ENCODE measurements around the gene CCDC54. TPM values are rescaled to one million over a fixed set of nuclear protein-coding genes. Genes with fewer than 3 reads are reported as not detected.

Gene CCDC54
- total and polyA plus RNA-seq, 3 experiments from 2014 or later = 0.14 TPM; not detected in 2

- H3K36me3 Mint-ChIP-seq = no peaks in the 10 kb centered on the region
- no peaks in the 10 kb centered on the region for H3K4me1 ChIP-seq (ENCODE audit: insufficient read depth, low read length)
- peak overlapping the region in 6 of 7 donors; percentile 44 to 71 (median 60) for H3K4me3 Mint-ChIP-seq
- H3K9me3 Mint-ChIP-seq = no peaks in the 10 kb centered on the region
- ChIA-PET POLR2A (interaction anchor here (1.2 kb wide), 1 partner anchor 10 kb away, joined by 5 read pairs; no protein-coding TSS in a partner anchor), CTCF (interaction anchor here (0.7 to 3.5 kb wide), 13 partner anchors 9 to 192 kb away, joined by 3 to 35 read pairs (median 4); no protein-coding TSS in a partner anchor)
- H3K4me3 ChIP-seq (ENCODE audit: low read length) = no peak overlapping the region
- H3K27me3 Mint-ChIP-seq = peaks cover 6 to 15% of the 10 kb centered on the region in 2 donors
- no peaks in the 10 kb centered on the region for H3K27me3 ChIP-seq (ENCODE audit: insufficient read depth, low read length, poor library complexity, severe bottlenecking)
- DNase-seq = peak in 2 of 5 donors; percentile 35 to 47
- no peaks in the 10 kb centered on the region for H3K9me3 ChIP-seq (ENCODE audit: low read length)
- peak overlapping the region in 1 of 8 donors; percentile 13 for H3K27ac Mint-ChIP-seq
- no peaks in the 10 kb centered on the region for H3K36me3 ChIP-seq (ENCODE audit: insufficient read depth, low read length)
- H3K4me1 Mint-ChIP-seq = peaks cover 3 to 4% (median 4%) of the 10 kb centered on the region in 3 donors
- no peak overlapping the region for H3K27ac ChIP-seq (ENCODE audit: low read depth, low read length)
Observed at GRCh38 chr3:107421170-107421792, 44.0 kb downstream of the CCDC54 start.

DNA sequence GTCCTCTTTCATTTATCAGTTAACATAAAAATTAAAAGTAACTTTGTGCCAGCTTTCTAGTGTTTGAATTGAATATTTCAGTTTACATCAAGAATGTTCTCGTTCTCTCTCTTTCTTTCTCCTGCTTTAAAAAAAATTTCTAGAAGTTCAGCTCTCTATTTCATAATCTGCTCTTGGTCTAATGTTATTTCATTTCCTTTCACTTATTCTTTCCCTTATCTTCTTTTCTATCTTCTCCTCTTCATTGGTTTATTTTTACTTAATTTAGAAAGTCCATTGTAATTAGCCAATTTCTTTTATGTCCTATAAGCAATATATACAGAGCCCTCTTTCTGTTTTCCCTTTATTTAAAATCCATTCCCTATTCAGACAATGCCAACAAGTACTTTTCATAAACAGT is 44.6 kb downstream of the CCDC54 start:
- H3K36me3 Mint-ChIP-seq = no peaks in the 10 kb centered on the region

DNA sequence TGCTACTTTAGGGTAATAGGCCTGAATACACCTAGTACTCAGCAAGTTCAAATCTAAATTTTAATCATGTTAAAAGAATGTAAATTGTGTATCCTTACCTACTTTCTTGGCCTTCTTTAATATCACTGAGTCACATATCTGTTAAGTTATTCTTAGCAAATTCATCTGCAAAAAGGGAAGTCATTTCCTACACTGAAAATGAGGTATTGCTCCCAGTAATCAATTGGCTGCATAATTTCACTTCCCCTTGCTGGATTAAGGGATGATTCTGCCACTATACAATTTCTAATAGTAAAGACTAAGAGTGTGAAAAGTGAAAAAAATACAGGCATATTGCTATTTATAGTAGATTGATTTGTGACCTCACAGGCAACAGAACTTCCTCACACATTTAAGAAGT is 47.8 kb downstream of the CCDC54 start:
- Histone ChIP-seq H3K27ac (ENCODE audit: low read depth, low read length) (no peak overlapping the region), H3K4me3 (ENCODE audit: low read length) (no peak overlapping the region), H3K4me1 (ENCODE audit: insufficient read depth, low read length) (peaks cover 2% of the 10 kb centered on the region), H3K36me3 (ENCODE audit: insufficient read depth, low read length) (no peaks in the 10 kb centered on the region), H3K27me3 (ENCODE audit: insufficient read depth, low read length, poor library complexity, severe bottlenecking) (no peaks in the 10 kb centered on the region), H3K9me3 (ENCODE audit: low read length) (no peaks in the 10 kb centered on the region)
- H3K27ac Mint-ChIP-seq = no peak overlapping the region
- POLR2A ChIA-PET = no interaction called here
- DNase-seq = no peak
- H3K9me3 Mint-ChIP-seq = no peaks in the 10 kb centered on the region
- peaks cover 6 to 15% of the 10 kb centered on the region in 2 donors for H3K27me3 Mint-ChIP-seq
- CTCF ChIA-PET = no interaction called here
- H3K4me3 Mint-ChIP-seq = no peak overlapping the region
- peaks cover 7 to 8% (median 8%) of the 10 kb centered on the region in 3 donors for H3K4me1 Mint-ChIP-seq
- no peaks in the 10 kb centered on the region for H3K36me3 Mint-ChIP-seq

More for the DNA sequence above, 44.6 kb downstream of the CCDC54 start:
- no peak overlapping the region for H3K4me3 ChIP-seq (ENCODE audit: low read length)
- no peak overlapping the region for H3K27ac ChIP-seq (ENCODE audit: low read depth, low read length)
- ChIA-PET POLR2A (interaction anchor here (1.2 kb wide), 1 partner anchor 9 kb away, joined by 5 read pairs; no protein-coding TSS in a partner anchor), CTCF (interaction anchor here (0.9 to 3.5 kb wide), 9 partner anchors 9 to 186 kb away, joined by 3 to 35 read pairs (median 5); no protein-coding TSS in a partner anchor)
- H3K9me3 ChIP-seq (ENCODE audit: low read length) = no peaks in the 10 kb centered on the region
- no peak overlapping the region for H3K27ac Mint-ChIP-seq
- H3K27me3 Mint-ChIP-seq = peaks cover 6 to 15% of the 10 kb centered on the region in 2 donors
- H3K4me1 ChIP-seq (ENCODE audit: insufficient read depth, low read length) = no peaks in the 10 kb centered on the region
- no peak overlapping the region for H3K4me3 Mint-ChIP-seq
- no peak for DNase-seq
- H3K36me3 ChIP-seq (ENCODE audit: insufficient read depth, low read length) = no peaks in the 10 kb centered on the region
- no peaks in the 10 kb centered on the region for H3K9me3 Mint-ChIP-seq
- H3K4me1 Mint-ChIP-seq = peaks cover 3 to 4% (median 4%) of the 10 kb centered on the region in 3 donors
- H3K27me3 ChIP-seq (ENCODE audit: insufficient read depth, low read length, poor library complexity, severe bottlenecking) = no peaks in the 10 kb centered on the region

DNA sequence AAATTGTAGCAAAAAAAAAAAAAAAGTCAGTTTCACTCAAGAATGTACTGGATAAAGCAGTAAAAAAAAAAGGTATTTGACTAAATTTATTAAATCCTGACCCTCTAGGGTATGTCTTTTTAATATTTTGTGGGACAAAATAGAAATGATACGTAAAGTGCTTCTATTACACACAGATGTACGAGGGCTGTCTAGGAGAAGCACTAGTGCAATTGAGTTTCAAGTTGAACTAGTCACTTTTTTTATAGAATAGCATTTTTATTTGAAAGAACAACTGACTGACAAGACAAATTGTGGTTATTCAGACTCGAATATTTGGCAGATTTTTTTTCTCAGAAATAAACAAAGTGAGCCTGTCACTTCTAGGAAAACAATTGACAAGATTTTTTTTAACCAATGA is 49.0 kb downstream of the CCDC54 start:
- no peak overlapping the region for H3K27ac ChIP-seq (ENCODE audit: low read depth, low read length)
- POLR2A ChIA-PET = no interaction called here
- no peak overlapping the region for H3K27ac Mint-ChIP-seq

More for the DNA sequence above, 49.0 kb downstream of the CCDC54 start:
- Histone ChIP-seq H3K4me1 (ENCODE audit: insufficient read depth, low read length) (peaks cover 10% of the 10 kb centered on the region), H3K9me3 (ENCODE audit: low read length) (no peaks in the 10 kb centered on the region), H3K27me3 (ENCODE audit: insufficient read depth, low read length, poor library complexity, severe bottlenecking) (no peaks in the 10 kb centered on the region), H3K36me3 (ENCODE audit: insufficient read depth, low read length) (no peaks in the 10 kb centered on the region), H3K4me3 (ENCODE audit: low read length) (no peak overlapping the region)
- Mint-ChIP-seq H3K9me3 (no peaks in the 10 kb centered on the region), H3K36me3 (peaks cover 0 to 2% (median 0%) of the 10 kb centered on the region in 3 donors), H3K4me1 (peaks cover 12 to 14% (median 14%) of the 10 kb centered on the region in 3 donors), H3K27me3 (peaks cover 8% of the 10 kb centered on the region in 2 donors), H3K4me3 (no peak overlapping the region)
- CTCF ChIA-PET = no interaction called here
- no peak for DNase-seq

Other genes starting within 250 kb of the CCDC54 start
- gene BBX, start 145.5 kb downstream of the CCDC54 start, total RNA-seq = 10 to 100 TPM; 44.5 to 54.0 TPM
- 126 TPM for gene BBX, start 145.5 kb downstream of the CCDC54 start, polyA plus RNA-seq